Measurements from ENCODE around the gene CHCHD5. TPM values are rescaled to one million over a fixed set of nuclear protein-coding genes. Genes with fewer than 3 reads are reported as not detected.
"Not testable (repeated sequence)": the region's sequence is repeated elsewhere in the genome, so short reads cannot be mapped to it uniquely, and the experiment has no call there.

The CHCHD5 gene
- total RNA-seq, 1 donor from 2014 or later: 33.2 TPM

- peaks cover 2% of the 10 kb centered on the region for H3K36me3 Mint-ChIP-seq
- peak; percentile 38 to 70 for DNase-seq (ENCODE audit: low spot score in 2 of 2, unreplicated experiment in 2 of 2)
- H3K27ac Mint-ChIP-seq: no peak within 1 kb of the TSS
- no peak within 1 kb of the TSS for H3K4me3 Mint-ChIP-seq
- no peak for TF ChIP-seq CTCF (IDR thresholded peaks at IDR 0.05; ENCODE audit: unreplicated experiment)
- no peaks in the 10 kb centered on the region for H3K27me3 Mint-ChIP-seq (ENCODE audit: low read depth)
- no peaks in the 10 kb centered on the region for H3K9me3 Mint-ChIP-seq
- peaks cover 6% of the 10 kb centered on the region for H3K4me1 Mint-ChIP-seq
These were observed 42.1 kb upstream of the CHCHD5 start, which contains the start of gene POLR1B for GRCh38 chr2:112542123-112542983. Gene POLR1B (plus strand): TSS chr2:112542465. CDS start chr2:112542495, 30 bp downstream.

GRCh38 chr2:112542984-112543661, 41.3 kb upstream of the CHCHD5 start:
- Mint-ChIP-seq H3K9me3 (no peaks in the 10 kb centered on the region), H3K27me3 (ENCODE audit: low read depth) (no peaks in the 10 kb centered on the region), H3K4me3 (no peak overlapping the region), H3K27ac (no peak overlapping the region), H3K36me3 (peaks cover 4% of the 10 kb centered on the region), H3K4me1 (peaks cover 6% of the 10 kb centered on the region)
- TF ChIP-seq CTCF (IDR thresholded peaks at IDR 0.05; ENCODE audit: unreplicated experiment): no peak
- DNase-seq (ENCODE audit: low spot score in 2 of 2, unreplicated experiment in 2 of 2): no peak

- TF ChIP-seq CTCF (IDR thresholded peaks at IDR 0.05; ENCODE audit: unreplicated experiment): no peak
- H3K27me3 Mint-ChIP-seq (ENCODE audit: low read depth): no peaks in the 10 kb centered on the region
- no peaks in the 10 kb centered on the region for H3K4me1 Mint-ChIP-seq
- no peak for DNase-seq (ENCODE audit: low spot score in 2 of 2, unreplicated experiment in 2 of 2)
- H3K9me3 Mint-ChIP-seq: no peaks in the 10 kb centered on the region
- no peak overlapping the region for H3K27ac Mint-ChIP-seq
- H3K4me3 Mint-ChIP-seq: no peak overlapping the region
- peaks cover 21% of the 10 kb centered on the region for H3K36me3 Mint-ChIP-seq
These were observed 37.1 kb upstream of the CHCHD5 start for GRCh38 chr2:112547333-112547732.

- no peak overlapping the region for H3K27ac Mint-ChIP-seq
- no peaks in the 10 kb centered on the region for H3K4me1 Mint-ChIP-seq
- no peak for DNase-seq (ENCODE audit: low spot score in 2 of 2, unreplicated experiment in 2 of 2)
- no peaks in the 10 kb centered on the region for H3K9me3 Mint-ChIP-seq
- no peaks in the 10 kb centered on the region for H3K27me3 Mint-ChIP-seq (ENCODE audit: low read depth)
- no peak overlapping the region for H3K4me3 Mint-ChIP-seq
- TF ChIP-seq CTCF (IDR thresholded peaks at IDR 0.05; ENCODE audit: unreplicated experiment): no peak
- H3K36me3 Mint-ChIP-seq: peaks cover 29% of the 10 kb centered on the region
These were observed 35.4 kb upstream of the CHCHD5 start for GRCh38 chr2:112548980-112549379.

GRCh38 chr2:112566104-112566503, 18.3 kb upstream of the CHCHD5 start:
- Mint-ChIP-seq H3K36me3 (peaks cover 67% of the 10 kb centered on the region), H3K27me3 (ENCODE audit: low read depth) (no peaks in the 10 kb centered on the region), H3K27ac (no peak overlapping the region), H3K4me1 (no peaks in the 10 kb centered on the region), H3K9me3 (peaks cover 10% of the 10 kb centered on the region), H3K4me3 (no peak overlapping the region)
- TF ChIP-seq CTCF (IDR thresholded peaks at IDR 0.05; ENCODE audit: unreplicated experiment): no peak
- DNase-seq (ENCODE audit: low spot score in 2 of 2, unreplicated experiment in 2 of 2): no peak

GRCh38 chr2:112566508-112566907, 17.9 kb upstream of the CHCHD5 start:
- H3K27me3 Mint-ChIP-seq (ENCODE audit: low read depth); DNase-seq (ENCODE audit: low spot score in 2 of 2, unreplicated experiment in 2 of 2); H3K4me3 Mint-ChIP-seq; H3K4me1 Mint-ChIP-seq; H3K9me3 Mint-ChIP-seq; H3K27ac Mint-ChIP-seq: not testable (repeated sequence)
- peaks cover 67% of the 10 kb centered on the region for H3K36me3 Mint-ChIP-seq
